SK-N-MC (cell line): Measurements from ENCODE around the gene PCDH20.

Experiments used
- DNase-seq: peaks from one replicate; pipeline ENCODE4 v3.0.0-alpha.2; 2011; ENCODE audit warnings: low read depth, low spot score
- H3K27ac ChIP-seq: fragments of 200-600 bp; sonication (generic); 2 replicates; pipeline ENCODE4 v1.5.1; 2016; ENCODE audit warnings: mixed run types
- H3K36me3 ChIP-seq: fragments of 200-600 bp; sonication (generic); 2 replicates; pipeline ENCODE4 v1.6.1; 2017; ENCODE audit warnings: antibody characterized with exemption, low read length, mixed read lengths; ENCODE audit not compliant: insufficient read depth
- H3K4me3 ChIP-seq: fragments of 200-600 bp; sonication (generic); 2 replicates; pipeline ENCODE4 v1.5.1; 2016
- H3K9ac ChIP-seq: fragments of 200-600 bp; sonication (generic); 2 replicates; pipeline ENCODE4 v1.8.0; 2017; ENCODE audit warnings: mixed run types, mixed read lengths; ENCODE audit not compliant: insufficient read length
- H3K9me3 ChIP-seq: fragments of 200-600 bp; sonication (generic); 2 replicates; pipeline ENCODE4 v1.6.1; 2017; ENCODE audit warnings: low read depth, mild to moderate bottlenecking, antibody characterized with exemption, low read length, moderate library complexity, mixed read lengths
- EZH2 ChIP-seq: fragments of 200-600 bp; sonication (generic); IDR thresholded peaks from one replicate; pipeline ENCODE4 v1.6.1; 2017; ENCODE audit warnings: antibody characterized with exemption
- FOXP2 ChIP-seq: optimal IDR thresholded peaks from 2 replicates; pipeline ENCODE3; 2011; ENCODE audit warnings: mild to moderate bottlenecking, moderate library complexity; ENCODE audit not compliant: insufficient read depth; ENCODE audit errors: extremely low read length, control extremely low read depth
- POLR2AphosphoS5 ChIP-seq: IDR thresholded peaks from 2 replicates; pipeline ENCODE4 v1.6.1; 2012; ENCODE audit warnings: mild to moderate bottlenecking, low read depth, low read length, borderline replicate concordance

The PCDH20 gene, protein sequence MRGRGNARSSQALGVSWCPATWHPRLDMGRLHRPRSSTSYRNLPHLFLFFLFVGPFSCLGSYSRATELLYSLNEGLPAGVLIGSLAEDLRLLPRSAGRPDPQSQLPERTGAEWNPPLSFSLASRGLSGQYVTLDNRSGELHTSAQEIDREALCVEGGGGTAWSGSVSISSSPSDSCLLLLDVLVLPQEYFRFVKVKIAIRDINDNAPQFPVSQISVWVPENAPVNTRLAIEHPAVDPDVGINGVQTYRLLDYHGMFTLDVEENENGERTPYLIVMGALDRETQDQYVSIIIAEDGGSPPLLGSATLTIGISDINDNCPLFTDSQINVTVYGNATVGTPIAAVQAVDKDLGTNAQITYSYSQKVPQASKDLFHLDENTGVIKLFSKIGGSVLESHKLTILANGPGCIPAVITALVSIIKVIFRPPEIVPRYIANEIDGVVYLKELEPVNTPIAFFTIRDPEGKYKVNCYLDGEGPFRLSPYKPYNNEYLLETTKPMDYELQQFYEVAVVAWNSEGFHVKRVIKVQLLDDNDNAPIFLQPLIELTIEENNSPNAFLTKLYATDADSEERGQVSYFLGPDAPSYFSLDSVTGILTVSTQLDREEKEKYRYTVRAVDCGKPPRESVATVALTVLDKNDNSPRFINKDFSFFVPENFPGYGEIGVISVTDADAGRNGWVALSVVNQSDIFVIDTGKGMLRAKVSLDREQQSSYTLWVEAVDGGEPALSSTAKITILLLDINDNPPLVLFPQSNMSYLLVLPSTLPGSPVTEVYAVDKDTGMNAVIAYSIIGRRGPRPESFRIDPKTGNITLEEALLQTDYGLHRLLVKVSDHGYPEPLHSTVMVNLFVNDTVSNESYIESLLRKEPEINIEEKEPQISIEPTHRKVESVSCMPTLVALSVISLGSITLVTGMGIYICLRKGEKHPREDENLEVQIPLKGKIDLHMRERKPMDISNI

DNA sequence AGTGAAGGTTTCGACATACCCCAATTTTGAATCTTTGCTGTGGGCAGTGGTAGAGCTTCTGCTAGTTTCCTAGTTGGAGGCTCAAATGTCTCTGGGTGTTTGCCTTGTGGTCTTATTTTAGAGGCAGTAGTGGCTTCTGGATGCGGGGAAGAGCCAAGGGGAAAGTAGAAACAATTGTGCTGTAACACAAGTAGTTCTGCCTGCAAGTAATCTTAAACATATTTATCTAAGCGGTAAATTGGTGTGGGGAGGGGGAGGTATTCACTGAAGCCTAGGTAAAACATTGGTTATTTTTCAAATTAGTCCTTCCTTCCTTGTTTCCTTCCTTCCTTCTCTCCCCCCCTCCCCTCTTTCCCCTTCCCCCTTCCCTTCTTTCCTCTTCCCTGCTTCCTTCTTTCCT lies at the start of gene PCDH20:
TSS of gene PCDH20 (minus strand) at position 101 of the 400 bp plus-strand sequence. CDS start 691 bp downstream, outside the sequence.
- TF ChIP-seq EZH2, result no peak
- no peak for TF ChIP-seq POLR2AphosphoS5
- TF ChIP-seq FOXP2, result no peak
- H3K9me3 ChIP-seq, result no peaks in the 10 kb centered on the region
- peak within 1 kb of the TSS; percentile 88 for H3K27ac ChIP-seq
- H3K36me3 ChIP-seq, result peaks cover 16% of the 10 kb centered on the region; the same call in 1 of the 2 replicates
- peak within 1 kb of the TSS; percentile 75 for H3K9ac ChIP-seq
- no peak for DNase-seq
- H3K4me3 ChIP-seq, result peak within 1 kb of the TSS; percentile 97

GRCh38 chr13:61463024-61463423 lies 47.4 kb upstream of the PCDH20 start:
- Histone ChIP-seq H3K4me3 (no peak overlapping the region), H3K36me3 (no peaks in the 10 kb centered on the region)
- DNase-seq, result no peak

GRCh38 chr13:61453121-61453520 lies 37.5 kb upstream of the PCDH20 start:
- TF ChIP-seq EZH2 (no peak), POLR2AphosphoS5 (no peak), FOXP2 (no peak)

More at GRCh38 chr13:61463024-61463423, 47.4 kb upstream of the PCDH20 start:
- Histone ChIP-seq H3K9ac (no peak overlapping the region), H3K27ac (no peak overlapping the region), H3K9me3 (no peaks in the 10 kb centered on the region)
- TF ChIP-seq FOXP2, result no peak
- TF ChIP-seq POLR2AphosphoS5, result no peak
- no peak for TF ChIP-seq EZH2

DNA sequence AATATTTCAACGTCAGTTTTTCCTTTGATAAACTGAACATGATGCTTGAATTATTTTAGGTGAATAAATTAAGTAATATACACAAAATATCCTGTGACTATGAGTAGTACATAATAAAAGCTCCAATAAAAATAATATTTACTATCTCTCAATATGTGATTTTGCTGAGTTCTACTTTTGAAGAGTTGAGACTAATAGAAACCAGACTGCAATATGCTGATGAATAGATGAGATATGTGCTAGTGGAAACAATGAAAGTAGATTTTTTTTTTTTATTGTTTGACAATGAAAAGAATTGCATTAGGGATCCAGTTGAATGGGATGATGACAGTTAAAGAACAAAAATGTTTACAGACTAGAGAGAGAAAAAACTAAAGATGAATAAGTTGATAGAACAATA lies 16.4 kb upstream of the PCDH20 start:
- no peak overlapping the region for H3K9ac ChIP-seq
- no peaks in the 10 kb centered on the region for H3K36me3 ChIP-seq
- no peak for TF ChIP-seq EZH2
- no peak for TF ChIP-seq FOXP2
- TF ChIP-seq POLR2AphosphoS5, result no peak
- H3K4me3 ChIP-seq, result peak overlapping the region; percentile 49; the same call in 1 of the 2 replicates
- DNase-seq, result no peak
- H3K27ac ChIP-seq, result peak overlapping the region; percentile 6; the same call in 1 of the 2 replicates
- H3K9me3 ChIP-seq, result no peaks in the 10 kb centered on the region; the same call in 1 of the 2 replicates

More at GRCh38 chr13:61453121-61453520, 37.5 kb upstream of the PCDH20 start:
- H3K4me3 ChIP-seq, result no peak overlapping the region
- no peaks in the 10 kb centered on the region for H3K36me3 ChIP-seq
- no peak overlapping the region for H3K27ac ChIP-seq
- no peaks in the 10 kb centered on the region for H3K9me3 ChIP-seq
- no peak for DNase-seq
- no peak overlapping the region for H3K9ac ChIP-seq

GRCh38 chr13:61423915-61424314 lies 8.3 kb upstream of the PCDH20 start:
- Histone ChIP-seq H3K9ac (no peak overlapping the region), H3K27ac (no peak overlapping the region), H3K36me3 (no peaks in the 10 kb centered on the region), H3K9me3 (no peaks in the 10 kb centered on the region; the same call in 1 of the 2 replicates), H3K4me3 (no peak overlapping the region)
- TF ChIP-seq EZH2 (no peak), POLR2AphosphoS5 (no peak), FOXP2 (no peak)
- no peak for DNase-seq

- DNase-seq, result no peak
- Histone ChIP-seq H3K36me3 (peaks cover 12% of the 10 kb centered on the region; the same call in 1 of the 2 replicates), H3K9me3 (no peaks in the 10 kb centered on the region), H3K4me3 (no peak overlapping the region; the same call in 1 of the 2 replicates), H3K9ac (no peak overlapping the region), H3K27ac (no peak overlapping the region; the same call in 1 of the 2 replicates)
- TF ChIP-seq EZH2, result no peak
- TF ChIP-seq FOXP2, result no peak
- TF ChIP-seq POLR2AphosphoS5, result no peak
These were observed 1.5 kb upstream of the PCDH20 start for GRCh38 chr13:61417086-61417570.

GRCh38 chr13:61415058-61415721 lies 459 bp downstream of the PCDH20 start:
- DNase-seq, result no peak
- TF ChIP-seq POLR2AphosphoS5 (peak; percentile 66), EZH2 (no peak), FOXP2 (no peak)
- Histone ChIP-seq H3K9me3 (no peaks in the 10 kb centered on the region), H3K36me3 (peaks cover 16% of the 10 kb centered on the region; the same call in 1 of the 2 replicates), H3K27ac (peak overlapping the region; percentile 88), H3K9ac (peak overlapping the region; percentile 75), H3K4me3 (peak overlapping the region; percentile 97)
